Measurements from ENCODE around the gene KNDC1. TPM values are rescaled to one million over a fixed set of nuclear protein-coding genes. Genes with fewer than 3 reads are reported as not detected.

Gene KNDC1
- total and polyA plus RNA-seq, 2 donors (not counting 3 experiments of a cell fraction or from before 2014, with no cell fraction given) = not detected

- intact Hi-C loops (cut with micrococcal nuclease) = no loop called here
- H3K27me3 ChIP-seq (ENCODE audit: control insufficient read depth in 2 of 2, insufficient read depth in 2 of 2, low read length in 2 of 2) = no peaks in the 10 kb centered on the region
- no peaks in the 10 kb centered on the region for H3K79me2 ChIP-seq (ENCODE audit: control insufficient read depth, insufficient read depth, low read length)
- peaks cover 3% of the 10 kb centered on the region for H3K9me3 ChIP-seq (replicated peaks; ENCODE audit: control insufficient read depth, insufficient read depth, low read length)
- POLR2A ChIA-PET = no interaction called here
- H3K9me1 ChIP-seq (replicated peaks; ENCODE audit: control insufficient read depth, extremely low read depth, insufficient read depth, low read length) = no peaks in the 10 kb centered on the region
- H2AFZ ChIP-seq (ENCODE audit: low read depth, low read length) = no peak overlapping the region
- no peak overlapping the region for H3K9ac ChIP-seq (replicated peaks; ENCODE audit: extremely low read depth, insufficient read depth, low read length)
- no peak for DNase-seq (ENCODE audit: low read depth, low spot score)
- no peak overlapping the region for H3K4me2 ChIP-seq (ENCODE audit: insufficient read depth, low read length)
- no peak for FAIRE-seq
- no peak for TF ChIP-seq POLR2AphosphoS5 (IDR thresholded peaks at IDR 0.05; ENCODE audit: insufficient read depth, low read depth, low read length)
- TF ChIP-seq JUN (IDR thresholded peaks at IDR 0.05; ENCODE audit: borderline replicate concordance, insufficient read depth, insufficient read length, low read depth) = no peak
- no peak for TF ChIP-seq EZH2 (IDR thresholded peaks at IDR 0.05; ENCODE audit: borderline replicate concordance, low read depth, low read length, severe bottlenecking)
- no peak for TF ChIP-seq MYC (IDR thresholded peaks at IDR 0.05; ENCODE audit: low read depth, low read length)
- TF ChIP-seq, protein P1, sequence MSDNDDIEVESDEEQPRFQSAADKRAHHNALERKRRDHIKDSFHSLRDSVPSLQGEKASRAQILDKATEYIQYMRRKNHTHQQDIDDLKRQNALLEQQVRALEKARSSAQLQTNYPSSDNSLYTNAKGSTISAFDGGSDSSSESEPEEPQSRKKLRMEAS (IDR thresholded peaks at IDR 0.05; ENCODE audit: insufficient read depth, insufficient read length) = no peak
- no peak for TF ChIP-seq FOS (IDR thresholded peaks at IDR 0.05; ENCODE audit: borderline replicate concordance, insufficient read depth, low read length)
- TF ChIP-seq GATA2 (IDR thresholded peaks at IDR 0.05; ENCODE audit: insufficient read depth, insufficient read length, low read depth, low read length) = no peak
- TF ChIP-seq POLR2A (IDR thresholded peaks at IDR 0.05; ENCODE audit: low read depth, low read length) = no peak
- no peak for TF ChIP-seq CTCF (IDR thresholded peaks at IDR 0.05; ENCODE audit: extremely low read depth in 1 of 2, insufficient read depth in 1 of 2, low read depth in 1 of 2, low read length in 2 of 2)
- peaks cover 8% of the 10 kb centered on the region for H3K4me1 ChIP-seq (ENCODE audit: control insufficient read depth, extremely low read depth, insufficient read depth, low read length)
- H4K20me1 ChIP-seq (replicated peaks; ENCODE audit: control insufficient read depth, extremely low read depth, insufficient read depth, low read length) = no peaks in the 10 kb centered on the region
- no peak overlapping the region for H3K27ac ChIP-seq (ENCODE audit: insufficient read depth, low read depth, low read length)
- no peak overlapping the region for H3K4me3 ChIP-seq (replicated peaks in 1 of 3; ENCODE audit: insufficient read depth in 1 of 3, low read depth in 1 of 3, low read length in 3 of 3)
- dilution Hi-C loops (cut with MboI; ENCODE audit: extremely low pct_ligation_motif_present, low sequenced_read_pairs) = no loop called here
- no peaks in the 10 kb centered on the region for H3K36me3 ChIP-seq (ENCODE audit: control insufficient read depth in 2 of 2, extremely low read depth in 1 of 2, insufficient read depth in 2 of 2, low read length in 2 of 2)
- no TSS peak for BruUV-seq (replicated peaks)
- CTCF ChIA-PET = interaction anchor here (0.6 kb wide), 1 partner anchor 287 kb away, joined by 3 read pairs; no protein-coding TSS in a partner anchor
Observed at GRCh38 chr10:133114726-133115452, 45.1 kb upstream of the KNDC1 start.
